Naive thymus-derived CD4-positive, alpha-beta T cell (primary cell): Measurements from ENCODE around the gene LIN9. TPM values are rescaled to one million over a fixed set of nuclear protein-coding genes. Genes with fewer than 3 reads are reported as not detected.
"Not testable (repeated sequence)": the region's sequence is repeated elsewhere in the genome, so short reads cannot be mapped to it uniquely, and the experiment has no call there.

ENCODE experiments used
- ATAC-seq: fragments of 150-1000 bp; cut with Tn5 transposase; 2 replicates; pipeline ENCODE4 v1.10.0; 2021; ENCODE audit warnings: mild to moderate bottlenecking, moderate library complexity
- CTCF ChIA-PET: fragments of 350-600 bp; sonication (Branson Sonifier 250); formaldehyde crosslinking; loops from one replicate; lab custom pipeline; 2021; ENCODE audit warnings: antibody characterized with exemption; lab: Charles Lee
- POLR2A ChIA-PET: fragments of 350-600 bp; sonication (Branson Sonifier 250); formaldehyde crosslinking; loops from one replicate; lab custom pipeline; 2021; ENCODE audit warnings: antibody characterized with exemption, inconsistent platforms; lab: Charles Lee
- DNase-seq, 9 donors: peaks; one replicate each; pipeline versions ENCODE4 v3.0.0 to v3.0.0-alpha.2; 2020 to 2022; ENCODE audit warnings: mixed read lengths in 1 of 9
- H3K27ac ChIP-seq: one replicate; pipeline ENCODE4 v1.7.0; 2013; ENCODE audit warnings: mild to moderate bottlenecking, low read depth, low read length, moderate library complexity
- H3K27me3 ChIP-seq, 2 donors: one replicate each; pipeline ENCODE4 v1.7.0; 2013; ENCODE audit warnings: low read length in 2 of 2, mild to moderate bottlenecking in 2 of 2, moderate library complexity in 2 of 2; ENCODE audit not compliant: control insufficient read depth in 2 of 2, insufficient read depth in 2 of 2
- H3K36me3 ChIP-seq, 3 experiments: 1 replicate in 2 of 3; 2 replicates in 1 of 3; pipeline ENCODE4 v1.7.0; 2013; ENCODE audit warnings: low read length in 3 of 3, mild to moderate bottlenecking in 3 of 3, moderate library complexity in 1 of 3; ENCODE audit not compliant: insufficient read depth in 3 of 3, control insufficient read depth in 2 of 3
- H3K4me1 ChIP-seq, 2 donors: one replicate each; pipeline ENCODE4 v1.7.0; 2013; ENCODE audit warnings: low read length in 2 of 2, mild to moderate bottlenecking in 2 of 2, moderate library complexity in 1 of 2; ENCODE audit not compliant: control insufficient read depth in 2 of 2, insufficient read depth in 2 of 2
- H3K4me3 ChIP-seq: 2 replicates; pipeline ENCODE4 v1.7.0; 2013; ENCODE audit warnings: mild to moderate bottlenecking, low read length
- H3K9me3 ChIP-seq, 3 experiments: 1 replicate in 2 of 3; 2 replicates in 1 of 3; pipeline ENCODE4 v1.7.0; 2013; ENCODE audit warnings: low read length in 3 of 3; ENCODE audit not compliant: control insufficient read depth in 2 of 3
- H3K27ac Mint-ChIP-seq, 9 donors: one replicate each; pipeline ENCODE4 v1.8.0; 2020 to 2022; ENCODE audit warnings: mixed read lengths in 9 of 9, mild to moderate bottlenecking in 8 of 9, moderate library complexity in 5 of 9, inconsistent platforms in 2 of 9
- H3K27me3 Mint-ChIP-seq, 5 donors: one replicate each; pipeline ENCODE4 v1.8.0; 2021 to 2022; ENCODE audit warnings: mixed read lengths in 5 of 5, mild to moderate bottlenecking in 1 of 5
- H3K36me3 Mint-ChIP-seq, 5 donors: one replicate each; pipeline ENCODE4 v1.8.0; 2020 to 2022; ENCODE audit warnings: mixed read lengths in 5 of 5, mild to moderate bottlenecking in 3 of 5, inconsistent platforms in 1 of 5
- H3K4me1 Mint-ChIP-seq, 7 donors: one replicate each; pipeline ENCODE4 v1.8.0; 2020 to 2022; ENCODE audit warnings: mixed read lengths in 7 of 7, mild to moderate bottlenecking in 3 of 7, inconsistent platforms in 1 of 7
- H3K4me3 Mint-ChIP-seq, 10 donors: one replicate each; pipeline ENCODE4 v1.8.0; 2020 to 2022; ENCODE audit warnings: mild to moderate bottlenecking in 10 of 10, mixed read lengths in 10 of 10, moderate library complexity in 6 of 10, inconsistent platforms in 2 of 10
- H3K9me3 Mint-ChIP-seq, 11 donors: one replicate each; pipeline ENCODE4 v1.8.0; 2020 to 2022; ENCODE audit warnings: mixed read lengths in 11 of 11, mild to moderate bottlenecking in 4 of 11, inconsistent platforms in 1 of 11, moderate library complexity in 1 of 11
- intact Hi-C, 2 donors: fragments of 100-400 bp; cut with micrococcal nuclease; formaldehyde crosslinking; loops; one replicate each; pipeline ENCODE4 v1.15.1; 2023
- polyA plus RNA-seq, 2 donors: library from polyadenylated mRNA; unstranded; fragments of 300-500 nt; fragmentation: Illumina TruSeq; gene quantifications; one replicate each; pipeline ENCODE4 v1.2.3, GENCODE V29; 2021
- total RNA-seq, 6 experiments: library from RNA in 5 of 6; stranded (reverse) in 5 of 6; gene quantifications; 1 replicate in 5 of 6; 2 replicates in 1 of 6; pipeline ENCODE4 v1.2.3 and lab custom pipeline; 2021 to 2026

Gene LIN9
- total and polyA plus RNA-seq, 7 experiments from 2014 or later: 2.0 to 8.0 (median 5.0) TPM

DNA sequence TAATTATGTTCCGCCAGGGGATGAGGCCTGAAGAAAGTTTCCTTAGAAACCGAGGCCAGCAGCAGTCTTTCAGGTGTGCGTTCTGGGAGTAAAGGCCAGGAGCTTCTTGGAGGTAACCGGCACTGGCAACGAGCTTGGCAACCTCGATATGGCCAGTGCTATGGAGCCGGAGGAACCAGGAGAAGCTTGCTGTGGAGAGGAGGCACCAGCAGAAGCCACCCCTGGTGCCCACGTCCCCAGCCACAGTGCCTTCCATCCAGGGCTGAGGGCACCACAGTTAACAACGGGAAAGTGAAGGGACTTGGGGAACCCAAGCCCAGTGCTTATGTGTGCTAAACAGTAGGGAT, 41.5 kb upstream of the LIN9 start:
- no peaks in the 10 kb centered on the region for H3K9me3 Mint-ChIP-seq
- Histone ChIP-seq H3K4me3 (no peak overlapping the region), H3K9me3 (no peaks in the 10 kb centered on the region), H3K36me3 (no peaks in the 10 kb centered on the region), H3K27me3 (no peaks in the 10 kb centered on the region), H3K27ac (no peak overlapping the region), H3K4me1 (no peaks in the 10 kb centered on the region)
- H3K27me3 Mint-ChIP-seq: no peaks in the 10 kb centered on the region
- DNase-seq (no peak), ATAC-seq (no peak)
- H3K27ac Mint-ChIP-seq: no peak overlapping the region
- H3K36me3 Mint-ChIP-seq: peaks cover 0 to under 1% (median 0%) of the 10 kb centered on the region in 5 donors
- intact Hi-C loops: no loop called here
- POLR2A ChIA-PET: interaction anchor here (1.1 kb wide), 1 partner anchor 12 kb away, joined by 3 read pairs; no protein-coding TSS in a partner anchor
- H3K4me3 Mint-ChIP-seq: no peak overlapping the region
- CTCF ChIA-PET: no interaction called here
- peaks cover 0 to 4% (median 0%) of the 10 kb centered on the region in 7 donors for H3K4me1 Mint-ChIP-seq

DNA sequence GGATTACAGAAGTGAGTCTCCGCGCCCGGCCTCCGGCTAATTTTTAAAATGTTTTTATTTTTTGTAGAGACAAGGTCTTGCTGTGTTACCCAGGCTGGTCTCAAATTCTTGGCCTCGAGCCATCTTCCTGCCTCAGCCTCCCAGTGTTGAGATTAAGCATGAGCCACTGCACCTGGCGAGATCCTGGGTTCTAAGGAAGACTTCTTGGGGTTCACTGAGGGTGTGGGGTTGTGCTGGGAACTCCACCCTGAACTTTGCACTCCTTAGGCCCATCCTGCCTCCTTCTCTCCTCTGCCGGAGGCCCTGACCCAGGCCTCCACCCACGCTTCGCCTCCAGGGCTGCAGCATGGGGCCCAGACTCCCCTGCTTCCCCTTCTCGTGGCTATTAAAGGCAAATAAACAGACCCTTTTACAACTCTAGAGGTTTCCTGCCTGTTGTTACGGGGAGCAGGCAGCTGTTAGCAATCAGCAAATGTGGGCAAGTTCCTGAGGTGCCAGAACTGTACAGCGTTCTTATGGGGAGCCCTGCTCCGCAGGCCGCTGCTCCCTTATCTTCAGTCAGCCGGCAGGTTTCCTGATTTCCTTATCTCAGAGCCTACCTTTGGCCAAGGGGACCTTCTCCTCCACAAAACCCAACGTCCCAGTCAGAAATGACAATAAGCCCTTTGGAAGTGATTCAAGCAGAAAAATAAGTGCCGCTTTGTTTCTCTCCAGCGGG, 41.0 kb upstream of the LIN9 start:
- H3K27ac ChIP-seq: no peak overlapping the region
- Mint-ChIP-seq H3K4me3 (no peak overlapping the region), H3K27ac (no peak overlapping the region), H3K27me3 (no peaks in the 10 kb centered on the region), H3K4me1 (peaks cover 0 to 4% (median 0%) of the 10 kb centered on the region in 7 donors), H3K9me3 (no peaks in the 10 kb centered on the region), H3K36me3 (no peaks in the 10 kb centered on the region)
- DNase-seq (no peak), ATAC-seq (no peak)
- no peaks in the 10 kb centered on the region for H3K27me3 ChIP-seq
- no peaks in the 10 kb centered on the region for H3K36me3 ChIP-seq
- intact Hi-C loops: no loop called here
- no peaks in the 10 kb centered on the region for H3K9me3 ChIP-seq
- CTCF ChIA-PET: no interaction called here
- no peaks in the 10 kb centered on the region for H3K4me1 ChIP-seq
- H3K4me3 ChIP-seq: no peak overlapping the region
- POLR2A ChIA-PET: interaction anchor here (1.1 kb wide), 1 partner anchor 12 kb away, joined by 3 read pairs; no protein-coding TSS in a partner anchor

DNA sequence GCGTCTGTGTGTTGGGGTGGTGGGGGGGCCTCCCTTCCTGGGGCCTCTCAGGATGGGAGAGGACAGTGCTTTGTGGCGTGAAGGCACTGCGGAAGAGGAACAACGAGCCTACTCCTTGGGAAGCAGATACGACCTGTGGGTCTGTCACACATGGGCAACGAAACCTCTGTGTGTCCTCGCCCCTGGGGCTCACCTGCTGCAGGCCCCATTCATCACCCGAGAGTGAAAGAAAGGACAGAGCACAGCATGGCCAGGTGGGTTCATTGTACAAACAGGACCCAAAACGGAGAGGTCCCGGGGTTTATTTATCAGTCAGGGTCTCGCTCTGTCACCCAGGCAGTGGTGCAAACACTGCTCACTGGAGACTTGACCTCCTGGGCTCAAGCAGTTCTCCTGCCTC, 40.1 kb upstream of the LIN9 start:
- no peaks in the 10 kb centered on the region for H3K36me3 Mint-ChIP-seq
- POLR2A ChIA-PET: no interaction called here
- Histone ChIP-seq H3K36me3 (no peaks in the 10 kb centered on the region), H3K4me3 (no peak overlapping the region), H3K27me3 (no peaks in the 10 kb centered on the region), H3K9me3 (no peaks in the 10 kb centered on the region), H3K27ac (no peak overlapping the region), H3K4me1 (no peaks in the 10 kb centered on the region)
- no peak for ATAC-seq
- H3K27ac Mint-ChIP-seq: no peak overlapping the region
- H3K9me3 Mint-ChIP-seq: no peaks in the 10 kb centered on the region
- DNase-seq: no peak
- CTCF ChIA-PET: no interaction called here
- H3K27me3 Mint-ChIP-seq: no peaks in the 10 kb centered on the region
- H3K4me1 Mint-ChIP-seq: peaks cover 0 to 4% (median 0%) of the 10 kb centered on the region in 7 donors
- intact Hi-C loops: no loop called here
- H3K4me3 Mint-ChIP-seq: no peak overlapping the region

DNA sequence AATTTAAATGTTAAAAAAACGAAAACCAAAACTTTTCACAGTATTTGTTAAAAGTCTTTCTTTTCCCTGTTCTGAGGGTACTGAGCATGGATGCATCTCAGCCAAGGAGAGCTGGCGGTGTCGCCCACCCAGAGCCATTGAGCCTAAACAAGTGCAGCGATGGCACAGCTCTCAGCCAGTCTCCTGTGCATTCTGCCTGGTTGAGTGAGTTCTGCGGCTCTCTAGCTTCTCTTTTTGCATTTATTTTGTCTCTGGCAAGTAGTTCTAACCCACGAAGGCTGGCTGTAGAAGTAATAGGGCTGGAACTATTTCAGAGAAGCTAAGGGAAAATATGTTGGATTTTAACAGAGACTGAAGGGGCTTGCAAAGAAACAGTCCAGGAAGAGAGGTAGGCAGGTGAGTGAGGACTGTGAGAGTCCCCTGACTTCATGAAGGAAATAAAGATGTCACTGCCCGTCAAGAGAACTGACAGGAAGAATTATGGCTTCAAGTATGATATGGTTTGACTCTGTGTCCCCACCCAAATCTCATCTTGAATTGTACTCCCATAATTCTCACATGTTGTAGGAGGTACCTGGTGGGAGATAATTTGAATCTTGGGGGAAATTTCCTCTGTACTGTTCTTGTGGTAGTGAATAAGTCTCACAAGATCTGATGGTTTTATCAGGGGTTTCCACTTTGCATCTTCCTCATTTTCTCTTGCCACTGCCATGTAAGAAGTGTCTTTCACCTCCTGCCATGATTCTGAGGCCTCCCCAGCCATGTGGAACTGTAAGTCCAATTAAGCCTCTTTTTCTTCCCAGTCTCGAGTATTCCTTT, 35.7 kb upstream of the LIN9 start:
- intact Hi-C loops: no loop called here
- Mint-ChIP-seq H3K27me3 (peaks cover 0 to 10% (median 3%) of the 10 kb centered on the region in 5 donors), H3K9me3 (peaks cover 0 to 31% (median 8%) of the 10 kb centered on the region in 11 donors), H3K4me3 (no peak overlapping the region), H3K27ac (no peak overlapping the region), H3K4me1 (no peaks in the 10 kb centered on the region), H3K36me3 (peaks cover 0 to 11% (median 6%) of the 10 kb centered on the region in 5 donors)
- Histone ChIP-seq H3K4me1 (no peaks in the 10 kb centered on the region), H3K27me3 (no peaks in the 10 kb centered on the region), H3K9me3 (no peaks in the 10 kb centered on the region), H3K36me3 (no peaks in the 10 kb centered on the region), H3K4me3 (no peak overlapping the region), H3K27ac (no peak overlapping the region)
- ATAC-seq (no peak), DNase-seq (no peak)
- POLR2A ChIA-PET: no interaction called here
- CTCF ChIA-PET: interaction anchor here (0.6 kb wide), 1 partner anchor 60 kb away, joined by 3 read pairs; no protein-coding TSS in a partner anchor

DNA sequence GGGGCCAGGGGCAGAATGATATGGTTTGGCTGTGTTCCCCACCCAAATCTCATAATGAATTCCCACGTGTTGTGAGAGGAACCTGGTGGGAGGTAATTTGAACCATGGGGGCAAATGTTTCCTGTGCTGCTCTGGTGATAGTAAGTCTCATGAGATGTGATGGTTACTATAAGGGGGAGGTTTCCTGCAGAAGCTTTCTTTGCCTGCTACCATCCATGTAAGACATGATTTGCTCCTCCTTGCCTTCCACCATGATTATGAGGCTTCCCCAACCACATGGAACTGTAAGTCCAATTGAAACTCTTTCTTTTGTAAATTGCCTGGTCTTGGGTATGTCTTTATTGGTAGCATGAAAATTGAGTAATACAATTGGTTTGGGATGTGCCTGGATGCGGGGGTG, 33.7 kb upstream of the LIN9 start:
- Histone ChIP-seq H3K4me1 (no peaks in the 10 kb centered on the region), H3K4me3 (no peak overlapping the region), H3K27ac (no peak overlapping the region), H3K27me3 (no peaks in the 10 kb centered on the region), H3K9me3 (no peaks in the 10 kb centered on the region), H3K36me3 (no peaks in the 10 kb centered on the region)
- H3K9me3 Mint-ChIP-seq: peaks cover 0 to 31% (median 8%) of the 10 kb centered on the region in 11 donors
- H3K4me1 Mint-ChIP-seq: no peaks in the 10 kb centered on the region
- CTCF ChIA-PET: interaction anchor here (1.0 kb wide), 1 partner anchor 217 kb away, joined by 3 read pairs; no protein-coding TSS in a partner anchor
- H3K4me3 Mint-ChIP-seq: no peak overlapping the region
- POLR2A ChIA-PET: no interaction called here
- ATAC-seq: no peak
- intact Hi-C loops: no loop called here
- no peak for DNase-seq
- H3K36me3 Mint-ChIP-seq: peaks cover 0 to 11% (median 6%) of the 10 kb centered on the region in 5 donors
- H3K27me3 Mint-ChIP-seq: peaks cover 0 to 10% (median 3%) of the 10 kb centered on the region in 5 donors
- no peak overlapping the region for H3K27ac Mint-ChIP-seq

DNA sequence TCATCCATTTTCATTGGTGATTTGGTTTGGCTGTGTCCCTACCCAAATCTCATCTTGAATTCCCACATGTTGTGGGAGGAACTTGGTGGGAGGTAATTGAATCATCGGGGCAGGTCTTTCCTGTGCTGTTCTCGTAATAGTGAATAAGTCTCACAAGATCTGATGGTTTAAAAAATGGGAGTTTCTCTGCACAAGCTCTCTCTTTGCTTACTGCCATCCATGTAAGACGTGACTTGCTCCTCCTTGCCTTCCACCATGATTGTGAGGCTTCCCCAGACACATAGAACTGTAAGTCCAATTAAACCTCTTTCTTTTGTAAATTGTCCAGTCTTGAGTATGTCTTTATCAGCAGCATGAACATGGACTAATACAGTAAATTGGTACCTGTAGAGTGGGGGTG, 31.1 kb upstream of the LIN9 start:
- H3K27me3 ChIP-seq, DNase-seq, H3K27ac ChIP-seq, H3K4me1 ChIP-seq, H3K36me3 ChIP-seq, H3K27ac Mint-ChIP-seq, intact Hi-C loops, H3K9me3 ChIP-seq, ATAC-seq, H3K4me1 Mint-ChIP-seq, H3K4me3 Mint-ChIP-seq, H3K4me3 ChIP-seq: not testable (repeated sequence)
- peaks cover 0 to 31% (median 8%) of the 10 kb centered on the region in 11 donors for H3K9me3 Mint-ChIP-seq
- ChIA-PET POLR2A (interaction anchor here (0.9 kb wide), 1 partner anchor 167 kb away, joined by 3 read pairs; no protein-coding TSS in a partner anchor), CTCF (interaction anchor here (1.0 kb wide), 1 partner anchor 10 kb away, joined by 3 read pairs; no protein-coding TSS in a partner anchor)
- peaks cover 0 to 10% (median 3%) of the 10 kb centered on the region in 5 donors for H3K27me3 Mint-ChIP-seq
- H3K36me3 Mint-ChIP-seq: peaks cover 0 to 11% (median 6%) of the 10 kb centered on the region in 5 donors
